NB4 (cell line): ENCODE data around the gene C16orf82.

ENCODE experiments used
- DNase-seq: peaks from one replicate; pipeline ENCODE4 v3.0.0; 2010; ENCODE audit warnings: low read depth
- H3K4me3 ChIP-seq: one replicate; pipeline ENCODE4 v1.5.1; 2011; ENCODE audit warnings: mild to moderate bottlenecking, low read depth, low read length, moderate library complexity
- MYC ChIP-seq: IDR thresholded peaks from 2 replicates; pipeline ENCODE4 v1.6.1; 2011; ENCODE audit warnings: low read depth, low read length
- POLR2A ChIP-seq: IDR thresholded peaks from 2 replicates; pipeline ENCODE4 v1.6.1; 2011; ENCODE audit warnings: mild to moderate bottlenecking; ENCODE audit not compliant: insufficient read length; ENCODE audit errors: extremely low read depth
- TF ChIP-seq, protein P1 (sequence below): IDR thresholded peaks from one replicate; pipeline ENCODE4 v1.5.1; 2012; ENCODE audit warnings: low read depth, low read length
- TF ChIP-seq, protein P2 (sequence below): IDR thresholded peaks from 2 replicates; pipeline ENCODE4 v1.6.1; 2011; ENCODE audit warnings: low read depth, low read length

Gene C16orf82

GRCh38 chr16:27118526-27118925 is 51.8 kb downstream of the C16orf82 start:
- no peak overlapping the region for H3K4me3 ChIP-seq
- TF ChIP-seq, protein P1, sequence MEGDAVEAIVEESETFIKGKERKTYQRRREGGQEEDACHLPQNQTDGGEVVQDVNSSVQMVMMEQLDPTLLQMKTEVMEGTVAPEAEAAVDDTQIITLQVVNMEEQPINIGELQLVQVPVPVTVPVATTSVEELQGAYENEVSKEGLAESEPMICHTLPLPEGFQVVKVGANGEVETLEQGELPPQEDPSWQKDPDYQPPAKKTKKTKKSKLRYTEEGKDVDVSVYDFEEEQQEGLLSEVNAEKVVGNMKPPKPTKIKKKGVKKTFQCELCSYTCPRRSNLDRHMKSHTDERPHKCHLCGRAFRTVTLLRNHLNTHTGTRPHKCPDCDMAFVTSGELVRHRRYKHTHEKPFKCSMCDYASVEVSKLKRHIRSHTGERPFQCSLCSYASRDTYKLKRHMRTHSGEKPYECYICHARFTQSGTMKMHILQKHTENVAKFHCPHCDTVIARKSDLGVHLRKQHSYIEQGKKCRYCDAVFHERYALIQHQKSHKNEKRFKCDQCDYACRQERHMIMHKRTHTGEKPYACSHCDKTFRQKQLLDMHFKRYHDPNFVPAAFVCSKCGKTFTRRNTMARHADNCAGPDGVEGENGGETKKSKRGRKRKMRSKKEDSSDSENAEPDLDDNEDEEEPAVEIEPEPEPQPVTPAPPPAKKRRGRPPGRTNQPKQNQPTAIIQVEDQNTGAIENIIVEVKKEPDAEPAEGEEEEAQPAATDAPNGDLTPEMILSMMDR = no peak
- TF ChIP-seq, protein P2, sequence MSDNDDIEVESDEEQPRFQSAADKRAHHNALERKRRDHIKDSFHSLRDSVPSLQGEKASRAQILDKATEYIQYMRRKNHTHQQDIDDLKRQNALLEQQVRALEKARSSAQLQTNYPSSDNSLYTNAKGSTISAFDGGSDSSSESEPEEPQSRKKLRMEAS = no peak
- TF ChIP-seq POLR2A (no peak), MYC (no peak)
- DNase-seq = no peak
